Epithelial cell of proximal tubule (primary cell): ENCODE results near the gene ERI2. TPM values are rescaled to one million over a fixed set of nuclear protein-coding genes. Genes with fewer than 3 reads are reported as not detected.

ENCODE experiments used
- DNase-seq: peaks from one replicate; pipeline ENCODE4 v3.0.0-alpha.2; 2011; ENCODE audit warnings: low read depth
- H3K4me3 ChIP-seq: 2 replicates; pipeline ENCODE4 v1.5.1; 2011; ENCODE audit warnings: low read depth, mild to moderate bottlenecking, low read length
- CTCF ChIP-seq: conservative IDR thresholded peaks from 2 replicates; pipeline ENCODE4 v1.5.1; 2012; ENCODE audit warnings: low read depth, mild to moderate bottlenecking, low read length
- total RNA-seq: library from RNA; depleted of rRNA; stranded (reverse); fragments of >200 nt; gene quantifications from 2 replicates; pipeline ENCODE4 v1.2.3, GENCODE V29; 2015

Gene ERI2, protein sequence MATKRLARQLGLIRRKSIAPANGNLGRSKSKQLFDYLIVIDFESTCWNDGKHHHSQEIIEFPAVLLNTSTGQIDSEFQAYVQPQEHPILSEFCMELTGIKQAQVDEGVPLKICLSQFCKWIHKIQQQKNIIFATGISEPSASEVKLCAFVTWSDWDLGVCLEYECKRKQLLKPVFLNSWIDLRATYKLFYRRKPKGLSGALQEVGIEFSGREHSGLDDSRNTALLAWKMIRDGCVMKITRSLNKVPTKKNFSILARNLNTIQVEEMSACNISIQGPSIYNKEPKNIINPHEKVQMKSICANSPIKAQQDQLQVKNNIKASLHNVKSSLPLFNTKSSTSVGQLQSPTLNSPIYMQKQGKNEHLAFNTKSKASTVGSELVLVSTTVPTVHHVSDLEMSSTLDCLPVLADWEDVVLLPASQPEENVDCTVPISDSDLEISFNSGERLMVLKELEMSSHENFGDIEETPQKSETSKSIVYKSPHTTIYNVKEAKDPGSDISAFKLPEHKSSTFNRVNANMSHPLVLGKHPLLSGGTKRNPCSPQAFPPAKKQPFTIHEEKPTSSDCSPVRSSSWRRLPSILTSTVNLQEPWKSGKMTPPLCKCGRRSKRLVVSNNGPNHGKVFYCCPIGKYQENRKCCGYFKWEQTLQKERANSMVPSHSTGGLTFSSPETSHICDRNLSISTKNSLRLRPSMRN
- total RNA-seq: 17.5 and 22.5 TPM in 2 replicates

GRCh38 chr16:20806168-20807050 is at the start of gene ERI2, which contains the start of gene REXO5:
ERI2 (minus strand) TSS chr16:20806472; CDS start chr16:20806430, 42 bp downstream.
REXO5 (plus strand) TSS chr16:20806527; CDS start chr16:20806954, 427 bp downstream.
- peak; percentile 72 for DNase-seq
- peak; percentile 66 for TF ChIP-seq CTCF
- H3K4me3 ChIP-seq: peak within 1 kb of the TSS; percentile 94

- no peak for DNase-seq
- no peak overlapping the region for H3K4me3 ChIP-seq
- no peak for TF ChIP-seq CTCF
Observed at GRCh38 chr16:20854963-20855362, 48.7 kb upstream of the ERI2 start.

DNA sequence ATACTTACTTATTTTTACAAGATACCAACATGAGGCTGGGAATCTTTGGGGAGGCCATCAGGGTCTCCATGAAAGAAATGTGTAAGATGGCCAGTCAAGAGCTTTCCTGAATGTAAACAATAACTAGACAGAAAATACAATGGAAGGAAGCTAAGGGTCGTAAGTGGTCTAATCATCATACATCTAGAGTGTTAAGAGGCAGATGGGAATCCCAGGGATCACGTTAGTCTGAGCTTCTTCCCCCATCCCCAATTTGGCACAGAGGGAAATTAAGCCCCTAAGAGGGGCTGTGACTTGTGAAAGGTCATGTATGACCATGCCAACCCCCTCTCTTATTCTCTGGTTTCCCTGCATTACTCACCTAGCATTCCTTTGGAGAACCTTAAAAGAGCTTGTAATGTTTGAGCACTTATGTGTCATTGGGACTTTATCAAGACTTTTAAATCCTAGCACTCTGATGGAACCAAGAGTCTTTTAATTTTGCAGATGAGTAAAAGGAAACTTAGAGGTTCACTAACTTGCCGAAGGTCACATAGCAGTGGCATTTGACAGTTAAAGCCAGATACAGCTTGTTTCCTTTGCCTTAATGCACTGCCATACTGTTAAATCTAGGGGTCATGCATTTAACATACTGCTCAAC is 47.8 kb upstream of the ERI2 start:
- H3K4me3 ChIP-seq: no peak overlapping the region
- no peak for DNase-seq
- no peak for TF ChIP-seq CTCF

GRCh38 chr16:20853143-20853542 is 46.9 kb upstream of the ERI2 start:
- no peak overlapping the region for H3K4me3 ChIP-seq
- DNase-seq: no peak
- no peak for TF ChIP-seq CTCF

DNA sequence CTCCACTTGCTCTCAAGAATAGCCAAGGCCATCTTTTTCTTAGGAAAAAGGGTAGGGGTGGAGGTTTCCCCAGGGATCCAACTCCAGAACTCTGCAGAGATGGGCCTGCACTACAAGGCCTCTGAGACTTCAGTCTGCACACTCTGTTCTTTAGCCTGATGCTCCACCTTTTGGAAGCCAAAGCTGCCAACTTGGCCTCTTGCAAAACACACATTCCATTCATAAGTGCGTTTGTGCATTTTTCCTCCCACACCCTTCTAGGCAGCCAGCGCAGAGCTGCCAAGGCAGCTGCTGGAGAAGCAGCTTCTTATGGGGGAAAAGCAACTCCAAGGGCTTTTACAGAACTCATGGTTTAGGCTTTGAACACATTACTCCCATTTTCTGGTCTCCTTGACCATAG is 45.3 kb upstream of the ERI2 start:
- DNase-seq: peak; percentile 42
- H3K4me3 ChIP-seq: no peak overlapping the region
- no peak for TF ChIP-seq CTCF

DNA sequence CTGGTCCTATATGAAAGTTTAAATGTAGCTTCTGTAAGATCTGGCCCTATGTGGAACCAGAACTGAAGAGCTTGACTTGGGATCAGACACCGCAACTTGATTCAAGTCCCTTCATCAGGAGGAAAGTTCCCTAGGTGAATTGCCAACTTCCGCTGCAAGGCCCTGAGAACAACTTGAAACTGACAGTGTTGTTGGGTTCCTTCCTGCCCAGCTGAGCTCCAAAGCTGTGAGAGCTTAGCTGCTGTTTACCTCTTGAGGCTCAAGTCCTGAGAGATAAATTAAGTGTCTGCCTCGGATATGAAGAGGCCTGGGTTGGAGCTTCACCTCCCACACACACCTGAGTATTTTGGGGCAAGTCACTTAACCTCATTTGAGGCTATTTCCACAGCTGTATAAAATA is 44.7 kb upstream of the ERI2 start:
- no peak for TF ChIP-seq CTCF
- DNase-seq: no peak
- H3K4me3 ChIP-seq: no peak overlapping the region
